Ishikawa (cell line): ENCODE data around the gene CHD5.

Experiments
- CEBPB ChIP-seq: IDR thresholded peaks from 2 replicates; pipeline ENCODE4 v1.6.1; 2012
- EGR1 ChIP-seq: IDR thresholded peaks from 2 replicates; pipeline ENCODE4 v1.6.1; 2012
- EP300 ChIP-seq: IDR thresholded peaks from 2 replicates; pipeline ENCODE4 v1.6.1; 2012; ENCODE audit warnings: borderline replicate concordance
- TAF1 ChIP-seq: IDR thresholded peaks from 2 replicates; pipeline ENCODE4 v1.6.1; 2012; ENCODE audit warnings: low read depth, mild to moderate bottlenecking
- TEAD4 ChIP-seq: IDR thresholded peaks from 2 replicates; pipeline ENCODE4 v1.6.1; 2012
- YY1 ChIP-seq: IDR thresholded peaks from 2 replicates; pipeline ENCODE4 v1.6.1; 2012; ENCODE audit warnings: low read depth
- TF ChIP-seq, protein P1 (sequence below): IDR thresholded peaks from 2 replicates; pipeline ENCODE4 v1.6.1; 2012
- TF ChIP-seq, protein P2 (sequence below): IDR thresholded peaks from 2 replicates; pipeline ENCODE4 v1.6.1; 2012; ENCODE audit warnings: low read depth, mild to moderate bottlenecking
- TF ChIP-seq, protein P3 (sequence below): IDR thresholded peaks from 2 replicates; pipeline ENCODE4 v1.6.1; 2012

DNA sequence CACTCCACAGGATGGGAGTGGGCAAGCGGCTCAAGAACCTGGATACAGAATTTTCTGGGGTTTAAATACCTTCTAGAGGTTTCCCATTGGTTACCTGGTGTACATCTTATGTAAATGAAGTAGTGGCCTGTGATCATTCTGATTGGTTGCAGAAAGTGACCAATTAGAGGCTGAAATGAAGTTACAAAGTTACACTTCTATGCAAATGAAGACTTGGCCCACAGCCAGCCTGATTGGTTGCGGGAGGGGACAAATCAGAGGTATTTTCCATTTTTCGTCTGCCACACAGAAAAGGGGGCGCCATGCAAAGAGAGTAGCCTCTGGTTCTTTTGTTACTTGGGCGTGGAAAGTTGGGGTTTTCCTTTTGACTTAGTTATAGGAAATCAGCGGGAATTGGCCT is 125.5 kb downstream of the CHD5 start:
- TF ChIP-seq EGR1 (no peak), EP300 (no peak), TAF1 (no peak), TEAD4 (no peak), CEBPB (no peak), YY1 (no peak)
- TF ChIP-seq, protein P1, sequence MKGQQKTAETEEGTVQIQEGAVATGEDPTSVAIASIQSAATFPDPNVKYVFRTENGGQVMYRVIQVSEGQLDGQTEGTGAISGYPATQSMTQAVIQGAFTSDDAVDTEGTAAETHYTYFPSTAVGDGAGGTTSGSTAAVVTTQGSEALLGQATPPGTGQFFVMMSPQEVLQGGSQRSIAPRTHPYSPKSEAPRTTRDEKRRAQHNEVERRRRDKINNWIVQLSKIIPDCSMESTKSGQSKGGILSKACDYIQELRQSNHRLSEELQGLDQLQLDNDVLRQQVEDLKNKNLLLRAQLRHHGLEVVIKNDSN, result no peak
- TF ChIP-seq, protein P2, sequence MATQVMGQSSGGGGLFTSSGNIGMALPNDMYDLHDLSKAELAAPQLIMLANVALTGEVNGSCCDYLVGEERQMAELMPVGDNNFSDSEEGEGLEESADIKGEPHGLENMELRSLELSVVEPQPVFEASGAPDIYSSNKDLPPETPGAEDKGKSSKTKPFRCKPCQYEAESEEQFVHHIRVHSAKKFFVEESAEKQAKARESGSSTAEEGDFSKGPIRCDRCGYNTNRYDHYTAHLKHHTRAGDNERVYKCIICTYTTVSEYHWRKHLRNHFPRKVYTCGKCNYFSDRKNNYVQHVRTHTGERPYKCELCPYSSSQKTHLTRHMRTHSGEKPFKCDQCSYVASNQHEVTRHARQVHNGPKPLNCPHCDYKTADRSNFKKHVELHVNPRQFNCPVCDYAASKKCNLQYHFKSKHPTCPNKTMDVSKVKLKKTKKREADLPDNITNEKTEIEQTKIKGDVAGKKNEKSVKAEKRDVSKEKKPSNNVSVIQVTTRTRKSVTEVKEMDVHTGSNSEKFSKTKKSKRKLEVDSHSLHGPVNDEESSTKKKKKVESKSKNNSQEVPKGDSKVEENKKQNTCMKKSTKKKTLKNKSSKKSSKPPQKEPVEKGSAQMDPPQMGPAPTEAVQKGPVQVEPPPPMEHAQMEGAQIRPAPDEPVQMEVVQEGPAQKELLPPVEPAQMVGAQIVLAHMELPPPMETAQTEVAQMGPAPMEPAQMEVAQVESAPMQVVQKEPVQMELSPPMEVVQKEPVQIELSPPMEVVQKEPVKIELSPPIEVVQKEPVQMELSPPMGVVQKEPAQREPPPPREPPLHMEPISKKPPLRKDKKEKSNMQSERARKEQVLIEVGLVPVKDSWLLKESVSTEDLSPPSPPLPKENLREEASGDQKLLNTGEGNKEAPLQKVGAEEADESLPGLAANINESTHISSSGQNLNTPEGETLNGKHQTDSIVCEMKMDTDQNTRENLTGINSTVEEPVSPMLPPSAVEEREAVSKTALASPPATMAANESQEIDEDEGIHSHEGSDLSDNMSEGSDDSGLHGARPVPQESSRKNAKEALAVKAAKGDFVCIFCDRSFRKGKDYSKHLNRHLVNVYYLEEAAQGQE, result no peak
- TF ChIP-seq, protein P3, sequence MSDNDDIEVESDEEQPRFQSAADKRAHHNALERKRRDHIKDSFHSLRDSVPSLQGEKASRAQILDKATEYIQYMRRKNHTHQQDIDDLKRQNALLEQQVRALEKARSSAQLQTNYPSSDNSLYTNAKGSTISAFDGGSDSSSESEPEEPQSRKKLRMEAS, result no peak
